ENCODE data around the gene TRIM58. TPM values are rescaled to one million over a fixed set of nuclear protein-coding genes. Genes with fewer than 3 reads are reported as not detected.

Gene TRIM58
- total and polyA plus RNA-seq, 9 of the 15 experiments (the other 6 are each of a cell fraction or from before 2014, with no cell fraction given), result 3.8 to 19.1 (median 7.2) TPM

DNA sequence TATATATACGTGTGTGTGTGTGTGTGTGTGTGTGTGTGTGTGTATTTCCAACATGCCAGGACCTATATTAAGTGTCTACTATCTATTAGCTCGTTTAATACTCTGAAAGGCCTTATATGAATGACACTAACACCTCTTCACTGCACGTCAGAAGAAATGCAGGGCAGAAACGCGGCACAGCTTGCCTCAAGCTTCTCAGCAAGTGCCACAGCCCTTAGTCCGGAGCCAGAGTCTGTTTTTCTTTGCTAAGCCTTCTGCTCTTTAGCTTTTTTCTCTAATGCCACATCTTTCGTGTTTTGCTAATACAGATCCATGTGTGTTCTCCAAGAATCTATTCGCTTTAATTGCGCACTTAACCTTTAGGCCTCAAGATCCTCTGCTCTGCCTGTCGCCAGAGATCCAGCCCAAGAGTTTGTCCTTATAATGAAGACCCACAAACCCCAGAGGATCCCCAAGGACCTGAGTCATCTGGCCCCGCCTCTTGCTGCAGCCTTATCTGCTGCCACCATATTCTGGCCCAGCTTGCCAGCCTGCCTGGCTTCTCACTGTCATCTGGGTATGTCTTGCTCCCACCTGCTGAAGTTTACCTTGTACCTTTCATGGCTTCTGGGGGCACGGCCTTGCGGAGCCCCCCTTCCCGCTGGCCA, 2.0 kb upstream of the TRIM58 start (continued):
- TF ChIP-seq JUN (IDR thresholded peaks at IDR 0.05; ENCODE audit: borderline replicate concordance, low read depth, low read length), result peak; percentile 68; the same call in 1 of the 2 replicates
- TF ChIP-seq JUN (CRISPR knock-in tag; IDR thresholded peaks at IDR 0.05; ENCODE audit: borderline replicate concordance), result no peak
- peak; percentile 89 for TF ChIP-seq FOSL1 (tag; conservative IDR thresholded peaks at IDR 0.05)
- TF ChIP-seq MGA (IDR thresholded peaks at IDR 0.05), result peak; percentile 54; the same call in 1 of the 2 replicates
- TF ChIP-seq ATF7 (IDR thresholded peaks at IDR 0.05), result peak; percentile 44; the same call in 1 of the 2 replicates
- TF ChIP-seq YY1 (IDR thresholded peaks at IDR 0.05; ENCODE audit: borderline replicate concordance in 1 of 3, control insufficient read depth in 1 of 3, extremely low read depth in 1 of 3, insufficient read depth in 3 of 3, insufficient read length in 1 of 3, insufficient replicate concordance in 2 of 3, low read depth in 1 of 3, low read length in 2 of 3), result peak; percentile 16 to 75 (median 38)
- no peak; the same call in 1 of the 2 replicates for TF ChIP-seq XRCC5 (IDR thresholded peaks at IDR 0.05; ENCODE audit: low read depth, low read length)
- TF ChIP-seq C11orf30 (IDR thresholded peaks at IDR 0.05; ENCODE audit: low read depth), result peak; percentile 84
- peak; percentile 81 for TF ChIP-seq MTA2 (IDR thresholded peaks at IDR 0.05; ENCODE audit: low read depth)
- peak; percentile 48; the same call in 1 of the 2 replicates for TF ChIP-seq BCOR (IDR thresholded peaks at IDR 0.05)
- no peak for TF ChIP-seq ZKSCAN3 (CRISPR knock-in tag; IDR thresholded peaks at IDR 0.05)
- TF ChIP-seq NFXL1 (CRISPR knock-in tag; IDR thresholded peaks at IDR 0.05), result no peak
- no peak for TF ChIP-seq DDX20 (tag; IDR thresholded peaks at IDR 0.05; ENCODE audit: low read depth)
- no peak for TF ChIP-seq NONO (IDR thresholded peaks at IDR 0.05; ENCODE audit: low read depth in 2 of 2, low read length in 1 of 2)
- TF ChIP-seq ZNF766 (CRISPR knock-in tag; conservative IDR thresholded peaks at IDR 0.05), result peak; percentile 38; the same call in 1 of the 2 replicates
